ENCODE measurements around the gene ITIH1. TPM values are rescaled to one million over a fixed set of nuclear protein-coding genes. Genes with fewer than 3 reads are reported as not detected.

ITIH1 gene
- polyA plus RNA-seq, 4 donors: 0.05 to 0.56 (median 0.22) TPM; not detected in 1

GRCh38 chr3:52809662-52810377, 32.4 kb downstream of the ITIH1 start:
- DNase-seq (ENCODE audit: low read depth in 4 of 4, low spot score in 3 of 4): no peak

- no peak for DNase-seq (ENCODE audit: low read depth in 4 of 4, low spot score in 3 of 4)
Observed at GRCh38 chr3:52810923-52811322, 33.5 kb downstream of the ITIH1 start.

- DNase-seq (ENCODE audit: low read depth in 4 of 4, low spot score in 3 of 4): no peak
Observed at GRCh38 chr3:52811452-52812011, 34.1 kb downstream of the ITIH1 start.

- no peak for DNase-seq (ENCODE audit: low read depth in 4 of 4, low spot score in 3 of 4)
Observed at GRCh38 chr3:52813810-52814209, 36.4 kb downstream of the ITIH1 start.

GRCh38 chr3:52816199-52816598, 38.8 kb downstream of the ITIH1 start:
- DNase-seq (ENCODE audit: low read depth in 4 of 4, low spot score in 3 of 4): no peak

GRCh38 chr3:52816654-52817053, 39.3 kb downstream of the ITIH1 start:
- no peak for DNase-seq (ENCODE audit: low read depth in 4 of 4, low spot score in 3 of 4)

- DNase-seq (ENCODE audit: low read depth in 4 of 4, low spot score in 3 of 4): no peak
Observed at GRCh38 chr3:52817221-52817620, 39.8 kb downstream of the ITIH1 start.

- no peak for DNase-seq (ENCODE audit: low read depth in 4 of 4, low spot score in 3 of 4)
Observed at GRCh38 chr3:52817860-52818259, 40.5 kb downstream of the ITIH1 start.

GRCh38 chr3:52819936-52820335, 42.5 kb downstream of the ITIH1 start:
- DNase-seq (ENCODE audit: low read depth in 4 of 4, low spot score in 3 of 4): no peak

- no peak for DNase-seq (ENCODE audit: low read depth in 4 of 4, low spot score in 3 of 4)
Observed at GRCh38 chr3:52820736-52821135, 43.3 kb downstream of the ITIH1 start.

- no peak for DNase-seq (ENCODE audit: low read depth in 4 of 4, low spot score in 3 of 4)
Observed at GRCh38 chr3:52822363-52822762, 45.0 kb downstream of the ITIH1 start.

- no peak for DNase-seq (ENCODE audit: low read depth in 4 of 4, low spot score in 3 of 4)
Observed at GRCh38 chr3:52824037-52824436, 46.6 kb downstream of the ITIH1 start.

- DNase-seq (ENCODE audit: low read depth in 4 of 4, low spot score in 3 of 4): no peak
Observed at GRCh38 chr3:52827441-52827840, 50.0 kb downstream of the ITIH1 start.

- peak in 1 of 4 donors; percentile 35 for DNase-seq (ENCODE audit: low read depth in 4 of 4, low spot score in 3 of 4)
Observed at GRCh38 chr3:52827866-52828376, 50.5 kb downstream of the ITIH1 start.

- DNase-seq (ENCODE audit: low read depth in 4 of 4, low spot score in 3 of 4): no peak
Observed at GRCh38 chr3:52829482-52829881, 52.1 kb downstream of the ITIH1 start.

GRCh38 chr3:52829906-52830463, 52.6 kb downstream of the ITIH1 start:
- DNase-seq (ENCODE audit: low read depth in 4 of 4, low spot score in 3 of 4): no peak

GRCh38 chr3:52830535-52831258, 53.3 kb downstream of the ITIH1 start, which contains the start of gene ITIH4:
Gene ITIH4 (minus strand): TSS chr3:52830672. CDS start chr3:52830642, 30 bp downstream.
- no peak for DNase-seq (ENCODE audit: low read depth in 4 of 4, low spot score in 3 of 4)

- no peak for DNase-seq (ENCODE audit: low read depth in 4 of 4, low spot score in 3 of 4)
Observed at GRCh38 chr3:52831500-52832301, 54.3 kb downstream of the ITIH1 start.

GRCh38 chr3:52833202-52833601, 55.8 kb downstream of the ITIH1 start:
- DNase-seq (ENCODE audit: low read depth in 4 of 4, low spot score in 3 of 4): no peak

- DNase-seq (ENCODE audit: low read depth in 4 of 4, low spot score in 3 of 4): peak in 1 of 4 donors; percentile 15
Observed at GRCh38 chr3:52834871-52835501, 57.6 kb downstream of the ITIH1 start, which contains the start of gene MUSTN1. Gene MUSTN1 (minus strand): TSS chr3:52835019. CDS start chr3:52834948, 71 bp downstream.

Measured in right renal pelvis (tissue), 4 donors.